Tibial nerve (tissue), 4 donors: ENCODE results near the gene SMAD3.
A peak's percentile ranks its signal among the peaks of the same experiment; 100 is the strongest.

Source experiments
- EP300 ChIP-seq, 2 donors: sonication (generic); formaldehyde crosslinking; IDR thresholded peaks; one replicate each; pipeline ENCODE4 v1.6.1; 2017; ENCODE audit warnings: antibody characterized with exemption in 2 of 2, mild to moderate bottlenecking in 1 of 2
- POLR2A ChIP-seq, 2 donors: fragments of 450-650 bp; IDR thresholded peaks; one replicate each; pipeline ENCODE4 v1.6.1; 2017; ENCODE audit warnings: antibody characterized with exemption in 2 of 2, mild to moderate bottlenecking in 2 of 2, moderate library complexity in 2 of 2
- TF ChIP-seq, protein P1 (sequence below), 5 experiments: fragments of 200-600 bp in 3 of 5; fragments of 450-650 bp in 2 of 5; sonication (generic) in 3 of 5; IDR thresholded peaks; one replicate each; pipeline ENCODE4 v1.5.1; 2016 to 2019; ENCODE audit warnings: antibody characterized with exemption in 5 of 5, mild to moderate bottlenecking in 3 of 5, moderate library complexity in 2 of 5

DNA sequence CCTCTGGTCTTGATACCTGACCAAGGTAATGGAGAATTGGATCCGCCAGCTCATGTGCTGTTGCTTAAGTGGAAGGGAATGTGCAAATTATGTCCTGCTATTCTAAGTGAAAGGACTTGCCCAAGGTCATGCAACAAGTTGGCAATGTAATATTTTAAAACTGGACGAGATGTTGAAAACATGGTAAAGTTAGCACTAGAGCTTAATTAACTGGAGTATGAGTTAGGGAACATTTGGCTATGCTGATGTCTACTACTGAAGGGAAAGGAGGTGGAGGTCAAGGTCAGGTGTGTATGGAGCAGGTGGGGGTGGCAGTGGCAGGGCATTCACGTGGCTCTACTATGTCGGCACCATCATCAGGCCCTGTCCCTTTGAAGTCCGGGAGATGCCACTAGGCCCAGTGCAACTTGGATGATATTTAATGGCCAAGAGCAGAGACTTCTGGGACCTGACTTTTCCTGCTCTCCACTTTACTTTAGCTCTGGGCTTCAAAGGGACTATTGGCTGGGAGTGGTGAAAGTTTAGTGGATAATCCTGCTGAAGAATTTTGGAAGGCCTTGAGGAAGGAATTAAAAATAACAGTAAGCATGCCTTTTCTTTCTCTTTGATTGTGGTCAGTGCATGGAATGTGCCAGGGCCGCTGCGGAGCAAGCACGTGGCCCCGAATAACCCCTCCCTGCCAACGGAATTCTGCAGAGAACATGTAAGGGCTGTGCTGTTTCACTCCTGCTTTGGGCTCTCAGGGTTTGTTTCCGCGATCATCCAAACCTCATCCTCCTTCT lies 14.9 kb downstream of the SMAD3 start:
- TF ChIP-seq, protein P1, sequence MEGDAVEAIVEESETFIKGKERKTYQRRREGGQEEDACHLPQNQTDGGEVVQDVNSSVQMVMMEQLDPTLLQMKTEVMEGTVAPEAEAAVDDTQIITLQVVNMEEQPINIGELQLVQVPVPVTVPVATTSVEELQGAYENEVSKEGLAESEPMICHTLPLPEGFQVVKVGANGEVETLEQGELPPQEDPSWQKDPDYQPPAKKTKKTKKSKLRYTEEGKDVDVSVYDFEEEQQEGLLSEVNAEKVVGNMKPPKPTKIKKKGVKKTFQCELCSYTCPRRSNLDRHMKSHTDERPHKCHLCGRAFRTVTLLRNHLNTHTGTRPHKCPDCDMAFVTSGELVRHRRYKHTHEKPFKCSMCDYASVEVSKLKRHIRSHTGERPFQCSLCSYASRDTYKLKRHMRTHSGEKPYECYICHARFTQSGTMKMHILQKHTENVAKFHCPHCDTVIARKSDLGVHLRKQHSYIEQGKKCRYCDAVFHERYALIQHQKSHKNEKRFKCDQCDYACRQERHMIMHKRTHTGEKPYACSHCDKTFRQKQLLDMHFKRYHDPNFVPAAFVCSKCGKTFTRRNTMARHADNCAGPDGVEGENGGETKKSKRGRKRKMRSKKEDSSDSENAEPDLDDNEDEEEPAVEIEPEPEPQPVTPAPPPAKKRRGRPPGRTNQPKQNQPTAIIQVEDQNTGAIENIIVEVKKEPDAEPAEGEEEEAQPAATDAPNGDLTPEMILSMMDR (IDR thresholded peaks at IDR 0.05), result no peak
- TF ChIP-seq EP300 (IDR thresholded peaks at IDR 0.05) (peak in 1 of 2 donors; percentile 58), POLR2A (IDR thresholded peaks at IDR 0.05) (no peak)
